ENCODE data around the gene CCDC33. TPM values are rescaled to one million over a fixed set of nuclear protein-coding genes. Genes with fewer than 3 reads are reported as not detected.

The CCDC33 gene
- total and polyA plus RNA-seq, 2 donors (not counting 3 experiments of a cell fraction or from before 2014, with no cell fraction given), result not detected

DNA sequence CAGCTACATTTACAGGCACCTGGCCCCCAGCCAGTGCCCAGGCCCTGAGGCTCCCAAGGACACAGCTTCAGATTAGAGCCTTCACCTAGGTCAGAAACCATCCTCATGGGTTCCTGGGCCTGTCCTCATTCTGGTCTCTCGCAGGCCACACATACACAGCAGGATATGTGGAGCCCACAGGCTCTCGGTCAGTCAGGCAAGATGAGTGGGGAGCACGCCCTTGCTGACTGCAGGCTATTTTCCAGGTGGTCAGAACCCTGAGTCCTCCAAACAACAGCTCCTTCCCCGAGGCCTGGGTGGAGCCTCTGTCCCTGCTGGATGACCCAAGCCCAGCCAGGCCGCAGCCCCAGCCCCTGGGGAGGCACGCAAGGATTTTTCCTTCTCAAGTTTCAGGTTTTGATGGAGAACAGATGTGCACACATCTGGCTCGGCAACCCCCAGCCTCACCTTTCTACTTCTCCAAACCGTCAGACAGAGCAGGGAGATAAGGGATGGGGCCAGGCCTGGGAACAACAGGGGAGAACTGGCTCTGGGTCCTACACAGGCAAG is 35.2 kb upstream of the CCDC33 start:
- Histone ChIP-seq H3K9me3 (replicated peaks; ENCODE audit: control insufficient read depth, insufficient read depth, low read length) (no peaks in the 10 kb centered on the region), H3K9me1 (replicated peaks; ENCODE audit: control insufficient read depth, extremely low read depth, insufficient read depth, low read length) (no peaks in the 10 kb centered on the region), H3K4me2 (ENCODE audit: insufficient read depth, low read length) (no peak overlapping the region), H3K27ac (ENCODE audit: insufficient read depth, low read depth, low read length) (no peak overlapping the region), H3K79me2 (ENCODE audit: control insufficient read depth, insufficient read depth, low read length) (no peaks in the 10 kb centered on the region), H2AFZ (ENCODE audit: low read depth, low read length) (no peak overlapping the region), H3K27me3 (ENCODE audit: control insufficient read depth in 2 of 2, insufficient read depth in 2 of 2, low read length in 2 of 2) (peaks cover 0 to 3% of the 10 kb centered on the region in 2 experiments), H3K4me3 (replicated peaks in 1 of 3; ENCODE audit: insufficient read depth in 1 of 3, low read depth in 1 of 3, low read length in 3 of 3) (no peak overlapping the region), H3K4me1 (ENCODE audit: control insufficient read depth, extremely low read depth, insufficient read depth, low read length) (peaks cover 3% of the 10 kb centered on the region), H4K20me1 (replicated peaks; ENCODE audit: control insufficient read depth, extremely low read depth, insufficient read depth, low read length) (no peaks in the 10 kb centered on the region), H3K9ac (replicated peaks; ENCODE audit: extremely low read depth, insufficient read depth, low read length) (no peak overlapping the region), H3K36me3 (ENCODE audit: control insufficient read depth in 2 of 2, extremely low read depth in 1 of 2, insufficient read depth in 2 of 2, low read length in 2 of 2) (no peaks in the 10 kb centered on the region)
- DNase-seq (ENCODE audit: low read depth, low spot score) (no peak), FAIRE-seq (no peak)
- TF ChIP-seq POLR2A (IDR thresholded peaks at IDR 0.05; ENCODE audit: low read depth, low read length) (no peak), GATA2 (IDR thresholded peaks at IDR 0.05; ENCODE audit: insufficient read depth, insufficient read length, low read depth, low read length) (no peak), JUN (IDR thresholded peaks at IDR 0.05; ENCODE audit: borderline replicate concordance, insufficient read depth, insufficient read length, low read depth) (no peak), EZH2 (IDR thresholded peaks at IDR 0.05; ENCODE audit: borderline replicate concordance, low read depth, low read length, severe bottlenecking) (no peak), FOS (IDR thresholded peaks at IDR 0.05; ENCODE audit: borderline replicate concordance, insufficient read depth, low read length) (no peak), CTCF (IDR thresholded peaks at IDR 0.05; ENCODE audit: extremely low read depth in 1 of 2, insufficient read depth in 1 of 2, low read depth in 1 of 2, low read length in 2 of 2) (no peak), MYC (IDR thresholded peaks at IDR 0.05; ENCODE audit: low read depth, low read length) (no peak), POLR2AphosphoS5 (IDR thresholded peaks at IDR 0.05; ENCODE audit: insufficient read depth, low read depth, low read length) (no peak)
- TF ChIP-seq, protein P1, sequence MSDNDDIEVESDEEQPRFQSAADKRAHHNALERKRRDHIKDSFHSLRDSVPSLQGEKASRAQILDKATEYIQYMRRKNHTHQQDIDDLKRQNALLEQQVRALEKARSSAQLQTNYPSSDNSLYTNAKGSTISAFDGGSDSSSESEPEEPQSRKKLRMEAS (IDR thresholded peaks at IDR 0.05; ENCODE audit: insufficient read depth, insufficient read length), result no peak
- CTCF ChIA-PET, result interaction anchor here (1.0 to 1.5 kb wide), 4 partner anchors 28 to 120 kb away, joined by 3 to 4 read pairs (median 4); no protein-coding TSS in a partner anchor
- POLR2A ChIA-PET, result no interaction called here
- no TSS peak for BruUV-seq (replicated peaks)
- dilution Hi-C loops (cut with MboI; ENCODE audit: extremely low pct_ligation_motif_present, low sequenced_read_pairs) (no loop called here), intact Hi-C loops (cut with micrococcal nuclease) (no loop called here)

All from endothelial cell of umbilical vein (primary cell).